ENCODE results near the gene HES1.
"Not testable (repeated sequence)": the region's sequence is repeated elsewhere in the genome, so short reads cannot be mapped to it uniquely, and the experiment has no call there.

The HES1 gene

GRCh38 chr3:194141415-194142155 is 5.6 kb downstream of the HES1 start:
- DNase-seq (ENCODE audit: low spot score) = peak; percentile 85

GRCh38 chr3:194142156-194142910 is 6.4 kb downstream of the HES1 start:
- DNase-seq (ENCODE audit: low spot score) = no peak

GRCh38 chr3:194145702-194146101 is 9.8 kb downstream of the HES1 start:
- no peak for DNase-seq (ENCODE audit: low spot score)

GRCh38 chr3:194147679-194148078 is 11.7 kb downstream of the HES1 start:
- DNase-seq (ENCODE audit: low spot score) = no peak

GRCh38 chr3:194148383-194148782 is 12.4 kb downstream of the HES1 start:
- DNase-seq (ENCODE audit: low spot score) = peak; percentile 68

GRCh38 chr3:194150252-194150934 is 14.4 kb downstream of the HES1 start:
- DNase-seq (ENCODE audit: low spot score) = no peak

- DNase-seq (ENCODE audit: low spot score) = not testable (repeated sequence)
Measured at GRCh38 chr3:194150935-194151302, 15.0 kb downstream of the HES1 start.

- DNase-seq (ENCODE audit: low spot score) = no peak
Measured at GRCh38 chr3:194154346-194154745, 18.4 kb downstream of the HES1 start.

GRCh38 chr3:194156095-194156494 is 20.1 kb downstream of the HES1 start:
- no peak for DNase-seq (ENCODE audit: low spot score)

GRCh38 chr3:194158942-194159439 is 23.0 kb downstream of the HES1 start:
- DNase-seq (ENCODE audit: low spot score) = no peak

- no peak for DNase-seq (ENCODE audit: low spot score)
Measured at GRCh38 chr3:194160158-194160557, 24.2 kb downstream of the HES1 start.

GRCh38 chr3:194161131-194162045 is 25.4 kb downstream of the HES1 start:
- no peak for DNase-seq (ENCODE audit: low spot score)

GRCh38 chr3:194162070-194162678 is 26.2 kb downstream of the HES1 start:
- DNase-seq (ENCODE audit: low spot score) = no peak

GRCh38 chr3:194162817-194163584 is 27.1 kb downstream of the HES1 start:
- DNase-seq (ENCODE audit: low spot score) = no peak

- no peak for DNase-seq (ENCODE audit: low spot score)
Measured at GRCh38 chr3:194163697-194164096, 27.7 kb downstream of the HES1 start.

- no peak for DNase-seq (ENCODE audit: low spot score)
Measured at GRCh38 chr3:194164861-194165260, 28.9 kb downstream of the HES1 start.

- DNase-seq (ENCODE audit: low spot score) = no peak
Measured at GRCh38 chr3:194165271-194166018, 29.5 kb downstream of the HES1 start.

- no peak for DNase-seq (ENCODE audit: low spot score)
Measured at GRCh38 chr3:194166682-194167479, 30.9 kb downstream of the HES1 start.

All from globus pallidus (tissue), 1 donor.